ENCODE results near the gene ARHGEF35.
"Not testable (repeated sequence)": the region's sequence is repeated elsewhere in the genome, so short reads cannot be mapped to it uniquely, and the experiment has no call there.

The ARHGEF35 gene

GRCh38 chr7:144195212-144195872 lies at the start of gene ARHGEF35:
Gene ARHGEF35 (minus strand): TSS chr7:144195833. CDS start chr7:144188383, 7,450 bp downstream.
- not testable (repeated sequence) for DNase-seq (ENCODE audit: insufficient read length, low spot score); FAIRE-seq

- not testable (repeated sequence) for DNase-seq (ENCODE audit: insufficient read length, low spot score); FAIRE-seq
Observed at GRCh38 chr7:144245372-144245771, 49.7 kb upstream of the ARHGEF35 start.

- not testable (repeated sequence) for DNase-seq (ENCODE audit: insufficient read length, low spot score); FAIRE-seq
Observed at GRCh38 chr7:144239365-144239764, 43.7 kb upstream of the ARHGEF35 start, which contains the start of gene OR2A42. Gene OR2A42 (minus strand): TSS chr7:144239605. CDS start chr7:144232843, 6,762 bp downstream.

- not testable (repeated sequence) for FAIRE-seq; DNase-seq (ENCODE audit: insufficient read length, low spot score)
Observed at GRCh38 chr7:144238530-144239082, 43.0 kb upstream of the ARHGEF35 start.

GRCh38 chr7:144233039-144233438 lies 37.4 kb upstream of the ARHGEF35 start:
- not testable (repeated sequence) for FAIRE-seq; DNase-seq (ENCODE audit: insufficient read length, low spot score)

- FAIRE-seq; DNase-seq (ENCODE audit: insufficient read length, low spot score): not testable (repeated sequence)
Observed at GRCh38 chr7:144231027-144231426, 35.4 kb upstream of the ARHGEF35 start.

- not testable (repeated sequence) for FAIRE-seq; DNase-seq (ENCODE audit: insufficient read length, low spot score)
Observed at GRCh38 chr7:144228810-144229209, 33.2 kb upstream of the ARHGEF35 start.

GRCh38 chr7:144226866-144227265 lies 31.2 kb upstream of the ARHGEF35 start:
- not testable (repeated sequence) for FAIRE-seq; DNase-seq (ENCODE audit: insufficient read length, low spot score)

- FAIRE-seq = not testable (repeated sequence)
Observed at GRCh38 chr7:144223675-144224074, 28.0 kb upstream of the ARHGEF35 start.

GRCh38 chr7:144220531-144220930 lies 24.9 kb upstream of the ARHGEF35 start:
- not testable (repeated sequence) for FAIRE-seq; DNase-seq (ENCODE audit: insufficient read length, low spot score)

More at GRCh38 chr7:144223675-144224074, 28.0 kb upstream of the ARHGEF35 start:
- not testable (repeated sequence) for DNase-seq (ENCODE audit: insufficient read length, low spot score)

GRCh38 chr7:144219149-144219548 lies 23.5 kb upstream of the ARHGEF35 start:
- DNase-seq (ENCODE audit: insufficient read length, low spot score) = not testable (repeated sequence)
- peak; percentile 65 for FAIRE-seq

- not testable (repeated sequence) for FAIRE-seq; DNase-seq (ENCODE audit: insufficient read length, low spot score)
Observed at GRCh38 chr7:144218581-144218980, 22.9 kb upstream of the ARHGEF35 start.

GRCh38 chr7:144217200-144217599 lies 21.6 kb upstream of the ARHGEF35 start:
- FAIRE-seq; DNase-seq (ENCODE audit: insufficient read length, low spot score): not testable (repeated sequence)

- not testable (repeated sequence) for DNase-seq (ENCODE audit: insufficient read length, low spot score); FAIRE-seq
Observed at GRCh38 chr7:144205306-144205705, 9.7 kb upstream of the ARHGEF35 start.

GRCh38 chr7:144203086-144203485 lies 7.5 kb upstream of the ARHGEF35 start:
- DNase-seq (ENCODE audit: insufficient read length, low spot score); FAIRE-seq: not testable (repeated sequence)

GRCh38 chr7:144201978-144202377 lies 6.3 kb upstream of the ARHGEF35 start:
- peak; percentile 85 for FAIRE-seq
- DNase-seq (ENCODE audit: insufficient read length, low spot score) = not testable (repeated sequence)

- DNase-seq (ENCODE audit: insufficient read length, low spot score); FAIRE-seq: not testable (repeated sequence)
Observed at GRCh38 chr7:144198934-144199333, 3.3 kb upstream of the ARHGEF35 start.

- FAIRE-seq; DNase-seq (ENCODE audit: insufficient read length, low spot score): not testable (repeated sequence)
Observed at GRCh38 chr7:144194453-144194852, 1.2 kb downstream of the ARHGEF35 start.

- FAIRE-seq; DNase-seq (ENCODE audit: insufficient read length, low spot score): not testable (repeated sequence)
Observed at GRCh38 chr7:144193782-144194181, 1.9 kb downstream of the ARHGEF35 start.

GRCh38 chr7:144188578-144189171 lies 7.0 kb downstream of the ARHGEF35 start:
- FAIRE-seq; DNase-seq (ENCODE audit: insufficient read length, low spot score): not testable (repeated sequence)

GRCh38 chr7:144187848-144188247 lies 7.8 kb downstream of the ARHGEF35 start:
- not testable (repeated sequence) for DNase-seq (ENCODE audit: insufficient read length, low spot score); FAIRE-seq

All from GM19239 (cell line).